A549 (cell line): ENCODE results near the gene USP9X. TPM values are rescaled to one million over a fixed set of nuclear protein-coding genes. Genes with fewer than 3 reads are reported as not detected.
A peak's percentile ranks its signal among the peaks of the same experiment; 100 is the strongest.

ENCODE experiments used
- ATAC-seq, 2 experiments: fragments of 200-7000 bp in 1 of 2; fragments of >200 bp in 1 of 2; cut with Nextera tagmentation in 1 of 2; cut with Tn5 transposase in 1 of 2; 3 replicates each; pipeline versions ENCODE4 v1.8.0 to v1.9.1; 2018 to 2020; ENCODE audit warnings: mild to moderate bottlenecking in 1 of 2, moderate library complexity in 1 of 2
- CTCF ChIA-PET: fragments of 300-600 bp; sonication (Branson Sonifier 250); formaldehyde crosslinking; extraction: SDS; loops from one replicate; lab custom pipeline; 2021; ENCODE audit warnings: antibody characterized with exemption, inconsistent platforms; lab: Yijun Ruan, JAX
- POLR2A ChIA-PET: fragments of 350-600 bp; formaldehyde crosslinking; extraction: SDS; loops from one replicate; lab custom pipeline; 2021; ENCODE audit warnings: antibody characterized with exemption, inconsistent platforms; lab: Yijun Ruan, JAX
- DNase-seq, 2 experiments: peaks; one replicate each; pipeline versions ENCODE4 v3.0.0 to v3.0.0-alpha.2; 2011 to 2016; ENCODE audit warnings: low read depth in 1 of 2, low spot score in 1 of 2
- FAIRE-seq: peaks from 2 replicates; lab custom pipeline; 2011; peaks lifted over from hg19 to GRCh38; lab: Jason Lieb, UNC
- H3K27ac ChIP-seq, 2 experiments: fragments of >200 bp; sonication (Bioruptor Twin); formaldehyde crosslinking; 3 replicates each; pipeline ENCODE4 v1.5.1; 2016 to 2017
- H3K4me1 ChIP-seq: fragments of >200 bp; sonication (Bioruptor Twin); formaldehyde crosslinking; 3 replicates; pipeline ENCODE4 v1.6.1; 2016
- H3K4me2 ChIP-seq: fragments of >200 bp; sonication (Bioruptor Twin); formaldehyde crosslinking; 3 replicates; pipeline ENCODE4 v1.6.1; 2016
- H3K4me3 ChIP-seq: fragments of >200 bp; sonication (Bioruptor Twin); formaldehyde crosslinking; 3 replicates; pipeline ENCODE4 v1.5.1; 2016
- H3K9me3 ChIP-seq: fragments of >200 bp; sonication (Bioruptor Twin); formaldehyde crosslinking; 3 replicates; pipeline ENCODE4 v1.6.1; 2016
- ATOH8 ChIP-seq: fragments of 250-450 bp; sonication (Bioruptor Pico); IDR thresholded peaks from 2 replicates; pipeline ENCODE4 v1.5.0; 2020; ENCODE audit warnings: low read depth, mild to moderate bottlenecking, moderate library complexity
- BCL3 ChIP-seq: fragments of >200 bp; sonication (Bioruptor Twin); formaldehyde crosslinking; IDR thresholded peaks from 3 replicates; pipeline ENCODE4 v1.6.1; 2016
- BHLHE40 ChIP-seq: IDR thresholded peaks from 2 replicates; pipeline ENCODE4 v1.6.1; 2012; ENCODE audit warnings: low read depth, low read length, inconsistent platforms
- CBX2 ChIP-seq: fragments of 200-600 bp; sonication (generic); IDR thresholded peaks from 2 replicates; pipeline ENCODE4 v1.6.1; 2016; ENCODE audit warnings: low read depth, mild to moderate bottlenecking, borderline replicate concordance
- CBX8 ChIP-seq: fragments of 200-600 bp; sonication (generic); IDR thresholded peaks from 2 replicates; pipeline ENCODE4 v1.6.1; 2016
- CHD2 ChIP-seq: fragments of 150-350 bp; IDR thresholded peaks from 2 replicates; pipeline ENCODE4 v1.6.1; 2014; ENCODE audit warnings: low read length; ENCODE audit not compliant: partially characterized antibody
- E2F6 ChIP-seq: IDR thresholded peaks from 2 replicates; pipeline ENCODE4 v1.6.1; 2012; ENCODE audit warnings: low read depth, borderline replicate concordance
- EHF ChIP-seq: fragments of 250-450 bp; sonication (Bioruptor Pico); IDR thresholded peaks from 2 replicates; pipeline ENCODE4 v1.5.0; 2020; ENCODE audit warnings: mild to moderate bottlenecking
- EP300 ChIP-seq, 2 experiments: fragments of >200 bp; sonication (Bioruptor Twin); formaldehyde crosslinking; IDR thresholded peaks; 2 replicates in 1 of 2; 3 replicates in 1 of 2; pipeline ENCODE4 v1.6.1; 2016 to 2017
- FOSL2 ChIP-seq, 2 experiments: fragments of 450-650 bp in 1 of 2; fragments of >200 bp in 1 of 2; sonication (Bioruptor Twin) in 1 of 2; formaldehyde crosslinking; IDR thresholded peaks; 2 replicates each; pipeline versions ENCODE4 v1.5.0 to v1.6.1; 2016 to 2020; ENCODE audit warnings: mild to moderate bottlenecking in 1 of 2, moderate library complexity in 1 of 2
- GATA3 ChIP-seq: IDR thresholded peaks from 2 replicates; pipeline ENCODE4 v1.6.1; 2012; ENCODE audit warnings: borderline replicate concordance
- HES2 ChIP-seq: fragments of >200 bp; sonication (Bioruptor Twin); formaldehyde crosslinking; IDR thresholded peaks from 2 replicates; pipeline ENCODE4 v1.6.1; 2016
- HEYL ChIP-seq: fragments of 250-450 bp; sonication (Bioruptor Pico); IDR thresholded peaks from 2 replicates; pipeline ENCODE4 v1.8.0; 2021; ENCODE audit warnings: mild to moderate bottlenecking, moderate library complexity
- HMGXB4 ChIP-seq: fragments of 250-450 bp; sonication (Bioruptor Pico); IDR thresholded peaks from 2 replicates; pipeline ENCODE4 v1.5.0; 2021; ENCODE audit warnings: mild to moderate bottlenecking, moderate library complexity, borderline replicate concordance
- JUN ChIP-seq, 2 experiments: fragments of >200 bp; sonication (Bioruptor Twin); formaldehyde crosslinking; IDR thresholded peaks; 2 replicates in 1 of 2; 3 replicates in 1 of 2; pipeline ENCODE4 v1.6.1; 2016 to 2017
- MAFK ChIP-seq: fragments of 450-650 bp; IDR thresholded peaks from 2 replicates; pipeline ENCODE4 v1.6.1; 2014; ENCODE audit not compliant: partially characterized antibody
- MAX ChIP-seq: IDR thresholded peaks from 2 replicates; pipeline ENCODE4 v1.6.1; 2012
- MYC ChIP-seq: IDR thresholded peaks from 2 replicates; pipeline ENCODE4 v1.6.1; 2012; ENCODE audit warnings: mild to moderate bottlenecking, inconsistent platforms, low read length, improper control_type of control experiment, borderline replicate concordance
- NPAS2 ChIP-seq: fragments of 250-450 bp; sonication (Bioruptor Pico); IDR thresholded peaks from 2 replicates; pipeline ENCODE4 v1.8.0; 2022; ENCODE audit warnings: mild to moderate bottlenecking, moderate library complexity, borderline replicate concordance
- NR3C1 ChIP-seq: fragments of >200 bp; sonication (Bioruptor Twin); formaldehyde crosslinking; IDR thresholded peaks from 3 replicates; pipeline ENCODE4 v1.6.1; 2017
- PHF8 ChIP-seq: fragments of 200-600 bp; sonication (generic); IDR thresholded peaks from 2 replicates; pipeline ENCODE4 v1.6.1; 2016; ENCODE audit warnings: low read depth, mild to moderate bottlenecking, antibody characterized with exemption, moderate library complexity, borderline replicate concordance
- POLR2A ChIP-seq: IDR thresholded peaks from 2 replicates; pipeline ENCODE4 v1.6.1; 2012; ENCODE audit warnings: mild to moderate bottlenecking, low read length
- RAD21 ChIP-seq, 2 experiments: fragments of >200 bp in 1 of 2; sonication (Bioruptor Twin) in 1 of 2; formaldehyde crosslinking in 1 of 2; IDR thresholded peaks in 1 of 2; conservative IDR thresholded peaks in 1 of 2; 2 replicates in 1 of 2; 3 replicates in 1 of 2; pipeline ENCODE4 v1.6.1; 2012 to 2018; ENCODE audit warnings: inconsistent platforms in 1 of 2
- RARB ChIP-seq: fragments of 250-450 bp; sonication (Bioruptor Pico); IDR thresholded peaks from 2 replicates; pipeline ENCODE4 v1.8.0; 2021; ENCODE audit warnings: mild to moderate bottlenecking, moderate library complexity
- RCOR1 ChIP-seq: fragments of 150-350 bp; IDR thresholded peaks from 2 replicates; pipeline ENCODE4 v1.6.1; 2014; ENCODE audit warnings: antibody characterized with exemption, low read length, low read depth
- TFCP2L1 ChIP-seq: fragments of 250-450 bp; sonication (Bioruptor Pico); IDR thresholded peaks from 2 replicates; pipeline ENCODE4 v1.5.0; 2021; ENCODE audit warnings: mild to moderate bottlenecking
- TP53 ChIP-seq: fragments of 250-450 bp; sonication (Bioruptor Pico); IDR thresholded peaks from 2 replicates; pipeline ENCODE4 v1.5.0; 2021; ENCODE audit warnings: mild to moderate bottlenecking, moderate library complexity
- USF2 ChIP-seq: fragments of 450-650 bp; IDR thresholded peaks from 2 replicates; pipeline ENCODE4 v1.6.1; 2014; ENCODE audit warnings: antibody characterized with exemption
- ZNF302 ChIP-seq: fragments of 250-450 bp; sonication (Bioruptor Pico); IDR thresholded peaks from 2 replicates; pipeline ENCODE4 v1.9.0; 2021; ENCODE audit warnings: inconsistent platforms, mild to moderate bottlenecking, moderate library complexity
- ZSCAN20 ChIP-seq: fragments of 250-450 bp; sonication (Bioruptor Pico); IDR thresholded peaks from 2 replicates; pipeline ENCODE4 v1.8.0; 2022; ENCODE audit warnings: mild to moderate bottlenecking, moderate library complexity
- WGBS: methylation state at CpG from one replicate; pipeline ENCODE4 v1.1.6; 2017; ENCODE audit errors: missing lambda C conversion rate; 5-methylcytosine and 5-hydroxymethylcytosine counted together
- polyA plus RNA-seq, 4 experiments: library from polyadenylated mRNA; depleted of rRNA in 3 of 4; stranded (reverse); fragments of >200 nt; fragmentation: RNase III in 1 of 4; extraction: RNeasy Plus Mini Kit Qiagen cat#74134 plus additional on column Dnase treatment in 1 of 4; gene quantifications; 2 replicates in 3 of 4; 3 replicates in 1 of 4; pipeline ENCODE4 v1.2.3, GENCODE V29; 2011 to 2017

USP9X gene
- polyA plus RNA-seq, 2 of the 4 experiments (the other 2 are of a cell fraction), result 30.7 to 70.4 TPM

- WGBS, result 69% methylated on average over 3 of the region's 3 CpGs
Measured at GRCh38 chrX:41082783-41083182, 2.5 kb upstream of the USP9X start.

GRCh38 chrX:41084044-41084892 is 977 bp upstream of the USP9X start:
- peak; percentile 100 for FAIRE-seq
- ChIA-PET POLR2A (interaction anchor here (0.5 to 4.9 kb wide), 22 partner anchors 8 to 438 kb away, joined by 3 to 50 read pairs (median 4); partner anchors contain the start of gene CXorf38), CTCF (interaction anchor here (1.7 kb wide), 1 partner anchor 57 kb away, joined by 4 read pairs; no protein-coding TSS in a partner anchor)
- H3K27ac ChIP-seq, result peak overlapping the region; percentile 91 to 96
- H3K4me3 ChIP-seq, result peak overlapping the region; percentile 89
- peak; percentile 73 to 82 for ATAC-seq
- WGBS, result 2% methylated on average over 7 of the region's 58 CpGs
- peak overlapping the region; percentile 61 for H3K4me2 ChIP-seq
- H3K9me3 ChIP-seq, result no peaks in the 10 kb centered on the region
- peaks cover 32% of the 10 kb centered on the region for H3K4me1 ChIP-seq
- DNase-seq, result peak; percentile 57 to 99
- no peak for TF ChIP-seq FOSL2 (IDR thresholded peaks at IDR 0.05)
- TF ChIP-seq FOSL2 (CRISPR knock-in tag; IDR thresholded peaks at IDR 0.05), result peak; percentile 93
- 0 out of 2 replicates have a peak, but pooled peaks have one; percentile 40 for TF ChIP-seq ZSCAN20 (CRISPR knock-in tag)
- peak; percentile 71; the same call in 2 of the 3 replicates for TF ChIP-seq BCL3
- TF ChIP-seq JUN (IDR thresholded peaks at IDR 0.05), result peak; percentile 44 to 74; a peak in 4 of 5 replicates
- peak; percentile 24; the same call in 1 of the 2 replicates for TF ChIP-seq TFCP2L1 (CRISPR knock-in tag)
- no peak for TF ChIP-seq NR3C1
- peak; percentile 81 for TF ChIP-seq GATA3
- peak; percentile 56; the same call in 1 of the 2 replicates for TF ChIP-seq EHF (CRISPR knock-in tag)
- TF ChIP-seq RAD21 (conservative IDR thresholded peaks at IDR 0.05 in 1 of 2, IDR thresholded peaks at IDR 0.05 in 1 of 2), result peak in 1 of 2 experiments; percentile 20; a peak in 1 of 5 replicates
- no peak for TF ChIP-seq HMGXB4 (CRISPR knock-in tag)
- TF ChIP-seq NPAS2 (CRISPR knock-in tag), result peak; percentile 39; the same call in 1 of the 2 replicates
- peak; percentile 77 for TF ChIP-seq POLR2A
- TF ChIP-seq BHLHE40, result peak; percentile 81
- TF ChIP-seq HEYL, result peak; percentile 39; the same call in 1 of the 2 replicates
- no peak for TF ChIP-seq TP53 (CRISPR knock-in tag)
- TF ChIP-seq RCOR1, result no peak
- TF ChIP-seq HES2, result no peak
- no peak; the same call in none of the 2 replicates for TF ChIP-seq MYC
- peak; percentile 98 for TF ChIP-seq USF2
- peak; percentile 55; the same call in 1 of the 2 replicates for TF ChIP-seq PHF8
- peak; percentile 48 to 75; a peak in 3 of 5 replicates for TF ChIP-seq EP300 (IDR thresholded peaks at IDR 0.05)
- TF ChIP-seq ATOH8 (CRISPR knock-in tag), result peak; percentile 86
- peak; percentile 81 for TF ChIP-seq E2F6
- no peak for TF ChIP-seq ZNF302 (CRISPR knock-in tag)
- peak; percentile 55 for TF ChIP-seq CHD2
- peak; percentile 95 for TF ChIP-seq MAX
- TF ChIP-seq RARB, result 0 out of 2 replicates have a peak, but pooled peaks have one; percentile 14
- peak; percentile 37 for TF ChIP-seq MAFK
- no peak for TF ChIP-seq CBX8

More at GRCh38 chrX:41082783-41083182, 2.5 kb upstream of the USP9X start:
- ATAC-seq (no peak), FAIRE-seq (peak; percentile 65), DNase-seq (no peak)
- Histone ChIP-seq H3K4me1 (peaks cover 21% of the 10 kb centered on the region), H3K9me3 (no peaks in the 10 kb centered on the region), H3K4me3 (no peak overlapping the region), H3K4me2 (no peak overlapping the region), H3K27ac (no peak overlapping the region)
- no peak for TF ChIP-seq CBX2
- ChIA-PET POLR2A (interaction anchor here (4.9 kb wide), 1 partner anchor 73 kb away, joined by 26 read pairs; no protein-coding TSS in a partner anchor), CTCF (no interaction called here)
